HFFc6 (cell line): ENCODE measurements around the gene C17orf114.
A peak's percentile ranks its signal among the peaks of the same experiment; 100 is the strongest.

Source experiments
- DNase-seq: peaks from one replicate; pipeline ENCODE4 v3.0.0-alpha.2; 2018
- H3K27ac Mint-ChIP-seq: 2 replicates; pipeline ENCODE4 v1.8.0; 2020; ENCODE audit warnings: mild to moderate bottlenecking, mixed read lengths
- H3K27me3 Mint-ChIP-seq: 2 replicates; pipeline ENCODE4 v1.8.0; 2021; ENCODE audit warnings: mild to moderate bottlenecking, moderate library complexity, mixed read lengths; ENCODE audit not compliant: insufficient read depth
- H3K36me3 Mint-ChIP-seq: 2 replicates; pipeline ENCODE4 v1.8.0; 2021; ENCODE audit warnings: low read depth, mixed read lengths
- H3K4me1 Mint-ChIP-seq: 2 replicates; pipeline ENCODE4 v1.8.0; 2020; ENCODE audit warnings: low read depth, mixed read lengths
- H3K4me3 Mint-ChIP-seq: 2 replicates; pipeline ENCODE4 v1.8.0; 2020; ENCODE audit warnings: mild to moderate bottlenecking, moderate library complexity, mixed read lengths
- H3K9me3 Mint-ChIP-seq: 2 replicates; pipeline ENCODE4 v1.8.0; 2020; ENCODE audit warnings: mild to moderate bottlenecking, mixed read lengths
- TF ChIP-seq, protein P1 (sequence below): fragments of 200-600 bp; sonication (generic); IDR thresholded peaks from 2 replicates; pipeline ENCODE4 v1.5.0; 2021; ENCODE audit warnings: antibody characterized with exemption, mild to moderate bottlenecking

Gene C17orf114

DNA sequence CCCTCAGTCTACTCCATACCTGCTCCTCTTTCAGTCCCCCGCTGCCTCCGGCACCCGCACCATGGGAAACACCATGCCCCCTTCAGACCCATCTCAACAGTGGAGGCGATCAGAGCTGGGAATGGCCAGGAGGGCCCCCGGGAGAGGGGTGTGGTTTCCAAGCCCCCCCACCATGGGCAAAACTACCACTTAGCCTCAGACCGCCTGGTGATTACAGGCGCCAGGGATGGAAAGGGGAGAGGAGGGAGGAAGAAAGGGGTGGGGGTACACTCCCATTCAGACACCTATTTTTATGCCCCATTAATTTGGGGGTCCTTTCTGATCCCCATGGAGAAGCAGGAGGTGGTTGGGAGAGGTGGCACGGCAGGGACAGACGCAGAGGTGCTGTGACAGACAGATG, at the start of gene C17orf114:
TSS of gene C17orf114 (minus strand) at position 101 of the 400 bp plus-strand sequence.
- peaks cover 12% of the 10 kb centered on the region for H3K36me3 Mint-ChIP-seq
- H3K9me3 Mint-ChIP-seq, result no peaks in the 10 kb centered on the region
- no peak for DNase-seq
- H3K4me3 Mint-ChIP-seq, result no peak within 1 kb of the TSS
- TF ChIP-seq, protein P1, sequence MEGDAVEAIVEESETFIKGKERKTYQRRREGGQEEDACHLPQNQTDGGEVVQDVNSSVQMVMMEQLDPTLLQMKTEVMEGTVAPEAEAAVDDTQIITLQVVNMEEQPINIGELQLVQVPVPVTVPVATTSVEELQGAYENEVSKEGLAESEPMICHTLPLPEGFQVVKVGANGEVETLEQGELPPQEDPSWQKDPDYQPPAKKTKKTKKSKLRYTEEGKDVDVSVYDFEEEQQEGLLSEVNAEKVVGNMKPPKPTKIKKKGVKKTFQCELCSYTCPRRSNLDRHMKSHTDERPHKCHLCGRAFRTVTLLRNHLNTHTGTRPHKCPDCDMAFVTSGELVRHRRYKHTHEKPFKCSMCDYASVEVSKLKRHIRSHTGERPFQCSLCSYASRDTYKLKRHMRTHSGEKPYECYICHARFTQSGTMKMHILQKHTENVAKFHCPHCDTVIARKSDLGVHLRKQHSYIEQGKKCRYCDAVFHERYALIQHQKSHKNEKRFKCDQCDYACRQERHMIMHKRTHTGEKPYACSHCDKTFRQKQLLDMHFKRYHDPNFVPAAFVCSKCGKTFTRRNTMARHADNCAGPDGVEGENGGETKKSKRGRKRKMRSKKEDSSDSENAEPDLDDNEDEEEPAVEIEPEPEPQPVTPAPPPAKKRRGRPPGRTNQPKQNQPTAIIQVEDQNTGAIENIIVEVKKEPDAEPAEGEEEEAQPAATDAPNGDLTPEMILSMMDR, result no peak
- no peak within 1 kb of the TSS for H3K27ac Mint-ChIP-seq
- H3K4me1 Mint-ChIP-seq, result peaks cover 6% of the 10 kb centered on the region; the same call in 1 of the 2 replicates
- H3K27me3 Mint-ChIP-seq, result no peaks in the 10 kb centered on the region; the same call in 1 of the 2 replicates

DNA sequence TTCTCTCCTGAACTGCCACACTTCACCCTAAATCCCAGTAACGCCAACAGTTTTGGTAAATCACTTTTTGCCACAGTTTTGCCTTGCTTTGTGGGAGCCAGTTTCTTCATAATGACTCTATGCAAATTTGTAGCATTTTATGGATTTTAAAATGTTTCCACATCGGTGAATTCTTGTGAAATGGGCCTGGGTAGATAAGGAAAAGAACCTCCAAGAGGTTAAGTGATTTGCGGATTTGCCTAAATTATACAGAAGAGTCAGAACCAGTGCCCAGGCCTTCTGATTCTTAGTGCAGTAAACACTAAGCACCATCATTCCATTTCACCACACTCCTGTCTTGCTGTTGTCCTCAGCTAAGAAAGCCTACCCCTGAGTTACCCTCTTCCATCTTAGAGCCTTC, 49.0 kb upstream of the C17orf114 start:
- H3K36me3 Mint-ChIP-seq, result peaks cover 21% of the 10 kb centered on the region
- no peak for DNase-seq
- TF ChIP-seq, protein P1, result no peak

DNA sequence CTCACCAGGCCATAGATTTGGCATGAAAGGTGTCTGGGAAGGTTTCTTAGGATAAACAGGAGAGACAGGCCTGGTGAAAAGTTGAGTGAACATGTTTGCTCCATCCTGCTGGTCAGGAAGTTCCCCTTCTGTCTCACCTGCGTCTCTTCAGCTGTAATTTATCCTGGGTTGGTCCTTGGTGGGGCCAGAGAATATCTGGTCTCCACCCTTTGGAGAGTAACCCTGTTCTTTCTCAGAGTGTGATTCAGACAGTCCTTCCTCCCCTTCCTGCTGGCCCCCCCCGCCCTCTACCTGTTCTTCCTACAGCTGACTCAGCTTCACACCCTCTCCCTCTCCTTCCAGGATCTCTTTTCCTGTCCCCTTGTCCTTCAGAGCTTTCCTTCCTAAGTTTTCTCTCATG, 48.1 kb upstream of the C17orf114 start:
- no peak for DNase-seq
- Mint-ChIP-seq H3K9me3 (no peaks in the 10 kb centered on the region), H3K27me3 (no peaks in the 10 kb centered on the region; the same call in 1 of the 2 replicates), H3K36me3 (peaks cover 21% of the 10 kb centered on the region), H3K27ac (no peak overlapping the region; the same call in 1 of the 2 replicates), H3K4me1 (peaks cover 51% of the 10 kb centered on the region), H3K4me3 (no peak overlapping the region)
- TF ChIP-seq, protein P1, result no peak

More for the DNA sequence above, 49.0 kb upstream of the C17orf114 start:
- Mint-ChIP-seq H3K27me3 (no peaks in the 10 kb centered on the region), H3K4me3 (no peak overlapping the region), H3K9me3 (no peaks in the 10 kb centered on the region), H3K27ac (peak overlapping the region; percentile 59; the same call in 1 of the 2 replicates), H3K4me1 (peaks cover 51% of the 10 kb centered on the region)

DNA sequence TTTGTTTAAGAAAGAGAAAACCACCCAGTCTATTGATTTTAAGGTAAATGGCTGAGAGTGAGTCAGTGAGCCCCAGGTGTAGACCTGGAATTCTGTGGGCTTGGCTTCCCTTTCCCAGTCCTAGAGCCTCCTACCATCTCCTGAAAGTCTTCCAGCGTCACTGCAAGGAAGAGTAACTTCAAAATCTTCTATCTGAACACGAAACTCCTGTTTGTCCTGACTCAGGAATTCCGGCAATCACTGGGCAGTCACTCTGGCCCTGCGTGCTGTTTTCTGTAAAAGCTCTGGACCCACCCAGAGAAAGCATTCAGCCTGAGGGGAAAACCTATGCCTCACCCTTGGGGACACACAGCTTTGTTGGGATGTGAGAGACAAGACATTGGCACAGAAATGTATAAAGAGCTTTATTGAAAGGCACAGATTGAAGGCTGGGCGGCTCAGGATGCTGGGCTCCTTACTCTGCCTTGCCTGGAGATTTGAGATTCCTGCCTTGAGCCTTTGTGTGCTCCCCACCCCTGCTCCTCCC, 46.9 kb upstream of the C17orf114 start:
- TF ChIP-seq, protein P1, result no peak
- Mint-ChIP-seq H3K9me3 (no peaks in the 10 kb centered on the region), H3K36me3 (peaks cover 17% of the 10 kb centered on the region), H3K4me3 (peak overlapping the region; percentile 18; the same call in 1 of the 2 replicates), H3K4me1 (peaks cover 43% of the 10 kb centered on the region), H3K27ac (peak overlapping the region; percentile 64), H3K27me3 (no peaks in the 10 kb centered on the region; the same call in 1 of the 2 replicates)
- DNase-seq, result peak; percentile 58

DNA sequence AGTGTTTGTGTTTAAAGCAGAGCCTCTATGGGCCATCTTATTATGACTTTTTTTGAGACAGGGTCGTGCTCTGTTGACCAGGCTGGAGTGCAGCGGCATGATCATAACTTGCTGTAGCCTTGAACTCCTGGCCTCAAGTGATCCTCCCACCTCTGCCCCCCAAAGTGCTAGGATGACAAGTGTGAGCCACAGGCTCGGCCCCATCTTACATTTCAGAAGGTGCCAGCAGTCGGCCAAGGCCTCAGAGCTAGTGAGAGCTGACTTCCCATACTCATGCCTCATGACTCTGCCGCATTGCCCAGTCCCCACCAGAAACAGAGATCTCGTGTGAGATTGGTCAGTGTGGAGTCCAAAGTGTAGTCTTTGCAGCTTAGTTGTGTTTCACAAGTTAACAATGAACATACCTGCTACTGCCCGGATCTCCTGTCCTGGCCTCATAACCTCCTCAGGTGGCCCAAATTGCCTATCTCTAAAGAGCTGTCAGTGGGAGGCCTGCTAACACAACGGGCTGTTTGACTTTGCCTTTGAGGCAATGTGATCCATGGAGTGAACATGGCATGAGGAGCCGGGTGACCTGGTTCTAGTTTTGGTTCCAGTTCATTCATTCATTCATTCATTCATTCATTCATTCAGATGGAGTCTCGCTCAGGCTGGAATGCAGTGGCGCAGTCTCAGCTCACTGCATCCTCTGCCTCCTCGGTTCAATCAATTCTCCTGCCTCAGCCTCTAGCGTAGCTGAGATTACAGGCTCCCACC, 44.7 kb upstream of the C17orf114 start:
- TF ChIP-seq, protein P1, result no peak
- H3K4me1 Mint-ChIP-seq, result peaks cover 33% of the 10 kb centered on the region
- no peaks in the 10 kb centered on the region for H3K9me3 Mint-ChIP-seq
- no peak overlapping the region for H3K4me3 Mint-ChIP-seq
- peaks cover 16% of the 10 kb centered on the region for H3K36me3 Mint-ChIP-seq
- H3K27ac Mint-ChIP-seq, result no peak overlapping the region
- DNase-seq, result no peak
- H3K27me3 Mint-ChIP-seq, result no peaks in the 10 kb centered on the region; the same call in 1 of the 2 replicates
